IMR-90 (cell line): ENCODE data around the gene IPO13. TPM values are rescaled to one million over a fixed set of nuclear protein-coding genes. Genes with fewer than 3 reads are reported as not detected.

Experiments
- ATAC-seq: fragments of 200-7000 bp; cut with Tn5 transposase; 2 replicates; pipeline ENCODE4 v1.9.1; 2020; ENCODE audit warnings: low read depth, mild to moderate bottlenecking, moderate library complexity
- BruUV-seq: library from RNA; stranded (reverse); fragments of 400-500 nt; replicated peaks from 2 replicates; lab custom pipeline; 2021; lab: Mats Ljungman, UMichigan
- CTCF ChIA-PET: fragments of 300-600 bp; formaldehyde crosslinking; extraction: SDS; loops from one replicate; lab custom pipeline; 2021; ENCODE audit warnings: antibody characterized with exemption; lab: Yijun Ruan, JAX
- POLR2A ChIA-PET: fragments of 300-600 bp; sonication (Branson Sonifier 250); formaldehyde crosslinking; loops from one replicate; lab custom pipeline; 2022; ENCODE audit warnings: antibody characterized with exemption; ENCODE audit not compliant: unreplicated experiment; lab: Charles Lee
- DNase-seq: peaks from one replicate; pipeline ENCODE4 v3.0.0; 2013
- H2AFZ ChIP-seq: replicated peaks from 2 replicates; pipeline ENCODE3; 2013; ENCODE audit warnings: low read length, mild to moderate bottlenecking; ENCODE audit not compliant: poor library complexity
- H2AK5ac ChIP-seq: 2 replicates; pipeline ENCODE4 v1.6.1; 2013; ENCODE audit warnings: low read depth, low read length, inconsistent platforms
- H2AK9ac ChIP-seq: replicated peaks from 2 replicates; pipeline ENCODE3; 2013; ENCODE audit warnings: mild to moderate bottlenecking, low read depth, low read length, moderate library complexity; ENCODE audit not compliant: poor library complexity
- H2BK120ac ChIP-seq: 2 replicates; pipeline ENCODE4 v1.6.1; 2013; ENCODE audit warnings: low read depth, low read length, inconsistent platforms
- H2BK15ac ChIP-seq: 3 replicates; pipeline ENCODE4 v1.6.1; 2013; ENCODE audit warnings: low read depth, low read length, inconsistent platforms
- H2BK20ac ChIP-seq: 2 replicates; pipeline ENCODE4 v1.6.1; 2013; ENCODE audit warnings: low read depth, mild to moderate bottlenecking, inconsistent platforms, low read length, moderate library complexity
- H2BK5ac ChIP-seq: 2 replicates; pipeline ENCODE4 v1.6.1; 2013; ENCODE audit warnings: mild to moderate bottlenecking, low read depth, low read length, inconsistent platforms; ENCODE audit not compliant: poor library complexity, severe bottlenecking
- H3K14ac ChIP-seq: replicated peaks from 2 replicates; pipeline ENCODE4 v1.6.1; 2013; ENCODE audit warnings: low read depth, low read length, inconsistent platforms
- H3K18ac ChIP-seq: 2 replicates; pipeline ENCODE4 v1.6.1; 2013; ENCODE audit warnings: low read depth, low read length, control low read depth
- H3K23ac ChIP-seq: 2 replicates; pipeline ENCODE4 v1.6.1; 2013; ENCODE audit warnings: low read depth, low read length, inconsistent platforms
- H3K27ac ChIP-seq: 2 replicates; pipeline ENCODE4 v1.5.1; 2013; ENCODE audit warnings: mild to moderate bottlenecking, control low read depth, low read length; ENCODE audit not compliant: insufficient read depth
- H3K27me3 ChIP-seq: 2 replicates; pipeline ENCODE4 v1.6.1; 2013; ENCODE audit warnings: low read length; ENCODE audit not compliant: control insufficient read depth, insufficient read depth
- H3K36me3 ChIP-seq: 2 replicates; pipeline ENCODE4 v1.6.1; 2013; ENCODE audit warnings: low read length, mixed read lengths; ENCODE audit not compliant: control insufficient read depth, insufficient read depth
- H3K4ac ChIP-seq: 2 replicates; pipeline ENCODE4 v1.6.1; 2013; ENCODE audit warnings: low read depth, low read length, inconsistent platforms
- H3K4me1 ChIP-seq: 2 replicates; pipeline ENCODE4 v1.6.1; 2013; ENCODE audit warnings: low read length, mixed read lengths; ENCODE audit not compliant: control insufficient read depth, insufficient read depth
- H3K4me2 ChIP-seq: 2 replicates; pipeline ENCODE4 v1.6.1; 2013; ENCODE audit warnings: low read depth, mild to moderate bottlenecking, control low read depth, low read length, moderate library complexity
- H3K4me3 ChIP-seq: 2 replicates; pipeline ENCODE4 v1.5.1; 2013; ENCODE audit warnings: low read depth, mild to moderate bottlenecking, control low read depth, low read length, moderate library complexity; ENCODE audit not compliant: insufficient read depth
- H3K56ac ChIP-seq: 2 replicates; pipeline ENCODE4 v1.6.1; 2013; ENCODE audit warnings: low read length, inconsistent platforms; ENCODE audit not compliant: insufficient read depth; ENCODE audit errors: extremely low read depth
- H3K79me1 ChIP-seq, 2 experiments: 2 replicates each; pipeline ENCODE4 v1.6.1; 2013; ENCODE audit warnings: low read length in 2 of 2, inconsistent platforms in 1 of 2, low read depth in 1 of 2
- H3K9ac ChIP-seq: 2 replicates; pipeline ENCODE4 v1.6.1; 2013; ENCODE audit warnings: low read depth, low read length, control low read depth
- H3K9me1 ChIP-seq: 2 replicates; pipeline ENCODE4 v1.6.1; 2013; ENCODE audit warnings: low read length, inconsistent platforms; ENCODE audit not compliant: insufficient read depth
- H3K9me3 ChIP-seq: 2 replicates; pipeline ENCODE4 v1.6.1; 2013; ENCODE audit warnings: low read length; ENCODE audit not compliant: control insufficient read depth, insufficient read depth
- H4K20me1 ChIP-seq: 2 replicates; pipeline ENCODE4 v1.6.1; 2013; ENCODE audit warnings: low read length, inconsistent platforms; ENCODE audit not compliant: insufficient read depth
- H4K5ac ChIP-seq: 2 replicates; pipeline ENCODE4 v1.6.1; 2013; ENCODE audit warnings: mild to moderate bottlenecking, low read depth, low read length, control low read depth
- H4K8ac ChIP-seq, 2 experiments: 2 replicates each; pipeline ENCODE4 v1.6.1; 2013; ENCODE audit warnings: low read depth in 2 of 2, low read length in 2 of 2, control low read depth in 1 of 2, inconsistent platforms in 1 of 2
- H4K91ac ChIP-seq: 2 replicates; pipeline ENCODE4 v1.6.1; 2013; ENCODE audit warnings: low read depth, low read length, inconsistent platforms; ENCODE audit not compliant: insufficient read depth
- BHLHE40 ChIP-seq: fragments of 150-350 bp; IDR thresholded peaks from 2 replicates; pipeline ENCODE4 v1.6.1; 2016; ENCODE audit warnings: mild to moderate bottlenecking, low read depth, low read length
- CEBPB ChIP-seq: IDR thresholded peaks from 2 replicates; pipeline ENCODE4 v1.6.1; 2012; ENCODE audit warnings: low read depth, low read length, improper control_type of control experiment
- FOS ChIP-seq: fragments of 150-350 bp; IDR thresholded peaks from 2 replicates; pipeline ENCODE4 v1.6.1; 2016; ENCODE audit warnings: low read depth, low read length
- MAZ ChIP-seq: IDR thresholded peaks from 2 replicates; pipeline ENCODE4 v1.6.1; 2012; ENCODE audit warnings: low read depth, mild to moderate bottlenecking, low read length, improper control_type of control experiment, moderate library complexity, borderline replicate concordance
- MXI1 ChIP-seq: IDR thresholded peaks from 2 replicates; pipeline ENCODE4 v1.6.1; 2012; ENCODE audit warnings: low read depth, mild to moderate bottlenecking, low read length, moderate library complexity, borderline replicate concordance
- NFE2L2 ChIP-seq: fragments of 150-350 bp; IDR thresholded peaks from 2 replicates; pipeline ENCODE4 v1.6.1; 2016; ENCODE audit warnings: low read depth, mild to moderate bottlenecking, low read length
- RCOR1 ChIP-seq: IDR thresholded peaks from 2 replicates; pipeline ENCODE4 v1.6.1; 2012; ENCODE audit warnings: mild to moderate bottlenecking, low read length, improper control_type of control experiment; ENCODE audit not compliant: insufficient replicate concordance
- SMC3 ChIP-seq: fragments of 150-350 bp; IDR thresholded peaks from 2 replicates; pipeline ENCODE4 v1.6.1; 2016; ENCODE audit warnings: low read depth, mild to moderate bottlenecking, antibody characterized with exemption, low read length, moderate library complexity
- WGBS, 2 experiments: methylation state at CpG; one replicate each; pipeline versions ENCODE4 v1.1.5 to v1.1.7; 2013; ENCODE audit warnings: missing lambda C conversion rate in 2 of 2; ENCODE audit not compliant: insufficient read length in 1 of 2; ENCODE audit errors: extremely low coverage in 2 of 2; 5-methylcytosine and 5-hydroxymethylcytosine counted together
- dilution Hi-C: fragments of 300-500 bp; cut with HindIII; formaldehyde crosslinking; loops from one replicate; pipeline ENCODE4 v1.14.3; 2018; ENCODE audit warnings: low sequenced_read_pairs; ENCODE audit not compliant: unreplicated experiment
- in situ Hi-C: fragments of 300-500 bp; cut with MboI; formaldehyde crosslinking; loops from 3 replicates; pipeline ENCODE4 v1.14.3; 2019; ENCODE audit warnings: low sequenced_read_pairs, inconsistent platforms, mixed read lengths
- intact Hi-C: fragments of 100-400 bp; cut with micrococcal nuclease; formaldehyde crosslinking; loops from 2 replicates; pipeline ENCODE4 v1.10.0; 2022
- polyA plus RNA-seq, 3 experiments: library from polyadenylated mRNA; depleted of rRNA; stranded (reverse); fragments of >200 nt; gene quantifications; 2 replicates each; pipeline ENCODE4 v1.2.3, GENCODE V29; 2012; ENCODE audit warnings: low replicate concordance in 1 of 3
- total RNA-seq: library from RNA; depleted of rRNA; stranded (reverse); fragments of >200 nt; gene quantifications from 2 replicates; pipeline ENCODE4 v1.2.3, GENCODE V29; 2012
- TF ChIP-seq, protein P1 (sequence below): fragments of 150-350 bp; IDR thresholded peaks from 2 replicates; pipeline ENCODE4 v1.6.1; 2017; ENCODE audit warnings: mild to moderate bottlenecking, antibody characterized with exemption, low read length, low read depth

The IPO13 gene
- total and polyA plus RNA-seq, 2 of the 4 experiments (the other 2 are of a cell fraction) = 15.2 to 18.7 TPM

GRCh38 chr1:43996733-43997115 is 50.0 kb downstream of the IPO13 start (continued):
- TF ChIP-seq MAZ = no peak
- TF ChIP-seq FOS = no peak
- TF ChIP-seq RCOR1 = no peak
- TF ChIP-seq CEBPB = no peak

DNA sequence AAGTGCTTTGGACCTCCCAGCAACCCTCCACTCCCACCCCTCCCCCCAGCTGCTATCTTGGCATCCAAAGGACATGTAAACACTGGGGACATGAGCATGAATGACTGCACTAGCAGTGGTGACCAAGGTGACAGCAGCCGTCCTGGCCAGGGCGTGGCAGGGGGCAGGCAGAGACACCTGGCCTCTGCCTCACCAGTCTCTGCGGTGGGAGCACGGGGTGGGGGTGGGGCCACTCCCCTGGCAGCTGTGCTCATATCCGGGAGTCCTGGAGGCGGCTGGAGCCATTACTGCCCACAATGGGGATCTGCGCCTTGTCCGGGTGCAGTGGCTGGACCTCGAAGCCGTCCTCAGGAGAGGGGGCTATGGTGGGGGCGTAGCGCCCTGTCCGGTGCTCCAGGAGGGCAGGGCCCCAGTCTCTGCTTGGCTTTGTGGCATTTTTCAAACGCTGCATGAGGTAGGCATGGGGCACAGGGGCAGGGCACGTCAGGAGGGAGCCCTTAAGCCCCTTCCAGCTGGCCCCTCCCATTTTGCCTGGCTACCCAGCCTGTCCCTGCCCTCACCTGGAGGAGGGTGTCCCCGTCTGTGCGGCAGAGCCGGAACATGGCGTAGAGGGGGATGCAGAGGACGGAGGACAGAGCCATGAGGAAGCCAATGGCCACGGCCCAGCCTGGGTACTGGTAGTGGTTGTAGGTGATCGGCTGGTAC is 50.7 kb downstream of the IPO13 start:
- no peak overlapping the region for H3K56ac ChIP-seq
- no peak for ATAC-seq
- H3K79me1 ChIP-seq = no peaks in the 10 kb centered on the region
- no peak overlapping the region for H3K27ac ChIP-seq
- no peaks in the 10 kb centered on the region for H3K9me1 ChIP-seq
- no peak overlapping the region for H4K91ac ChIP-seq
- H3K9ac ChIP-seq = no peak overlapping the region
- DNase-seq = no peak
- no peak overlapping the region for H2BK120ac ChIP-seq
- no peak overlapping the region for H3K18ac ChIP-seq
- no peak overlapping the region for H2BK20ac ChIP-seq
- no peak overlapping the region for H3K23ac ChIP-seq
- H3K27me3 ChIP-seq = no peaks in the 10 kb centered on the region
- H2AK5ac ChIP-seq = no peak overlapping the region
- no peak overlapping the region for H4K8ac ChIP-seq
- no peaks in the 10 kb centered on the region for H3K4me1 ChIP-seq
- H4K5ac ChIP-seq = no peak overlapping the region
- dilution Hi-C loops (no loop called here), intact Hi-C loops (no loop called here), in situ Hi-C loops (no loop called here)
- BruUV-seq = TSS peak; percentile 24
- no peak overlapping the region for H2AK9ac ChIP-seq
- no peak overlapping the region for H3K4me3 ChIP-seq
- TF ChIP-seq SMC3 = no peak
- TF ChIP-seq, protein P1, sequence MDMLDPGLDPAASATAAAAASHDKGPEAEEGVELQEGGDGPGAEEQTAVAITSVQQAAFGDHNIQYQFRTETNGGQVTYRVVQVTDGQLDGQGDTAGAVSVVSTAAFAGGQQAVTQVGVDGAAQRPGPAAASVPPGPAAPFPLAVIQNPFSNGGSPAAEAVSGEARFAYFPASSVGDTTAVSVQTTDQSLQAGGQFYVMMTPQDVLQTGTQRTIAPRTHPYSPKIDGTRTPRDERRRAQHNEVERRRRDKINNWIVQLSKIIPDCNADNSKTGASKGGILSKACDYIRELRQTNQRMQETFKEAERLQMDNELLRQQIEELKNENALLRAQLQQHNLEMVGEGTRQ = no peak
- TF ChIP-seq MXI1 = no peak
- TF ChIP-seq RCOR1 = no peak
- no peak for TF ChIP-seq NFE2L2
- no peak for TF ChIP-seq BHLHE40
- ChIA-PET CTCF (no interaction called here), POLR2A (no interaction called here)
- WGBS, 2 experiments = 76% methylated on average over 8 of the region's 22 CpGs; no CpG with 5 or more reads in 1 of the 2 experiments
- H3K4me2 ChIP-seq = no peak overlapping the region
- H3K14ac ChIP-seq = no peak overlapping the region
- H3K4ac ChIP-seq = no peak overlapping the region
- H4K20me1 ChIP-seq = no peaks in the 10 kb centered on the region
- H3K36me3 ChIP-seq = peaks cover 22% of the 10 kb centered on the region; the same call in 1 of the 2 replicates
- H3K9me3 ChIP-seq = no peaks in the 10 kb centered on the region
- no peak overlapping the region for H2BK15ac ChIP-seq
- H2BK5ac ChIP-seq = no peak overlapping the region
- H2AFZ ChIP-seq = no peak overlapping the region
